ENCODE data around the gene ZNF839.

ZNF839 gene

DNA sequence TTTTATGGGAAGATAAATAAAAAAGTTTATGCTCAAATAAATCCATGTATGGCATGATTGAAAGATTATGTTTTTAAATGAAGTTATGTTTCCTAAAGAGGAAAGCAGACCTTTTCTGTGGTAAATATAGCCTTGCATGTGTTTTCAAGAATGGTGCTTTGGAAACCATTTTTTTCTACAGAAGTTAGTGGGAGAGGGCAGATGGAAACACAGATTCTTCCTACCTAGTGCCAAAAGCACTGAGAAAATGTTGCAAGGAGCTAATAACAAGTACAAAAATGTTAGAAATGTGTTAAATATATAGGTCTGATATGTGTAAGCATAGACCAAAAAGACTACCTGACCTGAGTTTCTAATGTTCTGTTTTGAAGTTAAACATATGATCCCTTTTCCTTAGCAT lies 67.5 kb downstream of the ZNF839 start:
- DNase-seq (ENCODE audit: low read depth): no peak

- no peak for DNase-seq (ENCODE audit: low read depth)
Measured at GRCh38 chr14:102389246-102389645, 69.7 kb downstream of the ZNF839 start.

DNA sequence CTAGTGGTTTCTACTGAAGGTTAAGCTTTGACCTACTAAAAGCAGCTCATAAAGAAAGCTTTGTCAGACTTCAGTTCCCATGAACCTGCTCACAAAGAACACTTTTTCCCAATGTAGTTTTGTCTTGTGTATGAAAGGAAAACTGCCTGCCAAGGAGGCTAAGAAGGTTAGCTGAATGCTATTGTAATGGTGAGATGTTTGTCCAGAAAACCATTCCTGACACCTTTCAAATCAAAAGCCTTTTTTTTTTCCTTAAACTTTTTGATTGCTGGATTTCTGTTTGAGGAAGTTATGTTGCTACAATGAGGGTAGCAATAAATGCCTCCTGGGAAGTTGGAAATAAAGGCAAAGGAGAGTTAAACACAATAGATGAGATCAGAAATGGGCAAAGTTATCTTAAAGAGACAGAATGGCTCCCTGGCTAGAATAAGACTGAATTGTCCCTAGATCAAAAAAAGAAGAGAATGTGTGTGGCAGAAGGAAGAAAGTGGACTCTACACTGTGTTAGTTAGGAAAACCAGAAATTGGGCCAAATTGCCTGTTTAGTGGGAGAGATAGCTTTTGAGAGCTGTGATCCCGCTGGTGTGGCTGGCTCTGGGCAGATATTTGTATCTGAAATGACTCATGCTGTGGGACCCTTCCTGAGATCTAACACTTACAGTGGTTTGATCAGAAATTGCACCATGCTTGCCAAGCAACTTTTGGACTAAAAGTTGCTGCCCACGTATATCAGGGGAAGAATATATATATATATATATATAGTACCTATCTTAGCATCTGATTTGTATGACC lies 70.7 kb downstream of the ZNF839 start:
- no peak for DNase-seq (ENCODE audit: low read depth)

All from stromal cell of bone marrow (primary cell).